ENCODE measurements around the gene CTTN. TPM values are rescaled to one million over a fixed set of nuclear protein-coding genes. Genes with fewer than 3 reads are reported as not detected.
"Not testable (repeated sequence)": the region's sequence is repeated elsewhere in the genome, so short reads cannot be mapped to it uniquely, and the experiment has no call there.

The CTTN gene
- total RNA-seq, 4 donors from 2014 or later: 111 to 164 (median 146) TPM

DNA sequence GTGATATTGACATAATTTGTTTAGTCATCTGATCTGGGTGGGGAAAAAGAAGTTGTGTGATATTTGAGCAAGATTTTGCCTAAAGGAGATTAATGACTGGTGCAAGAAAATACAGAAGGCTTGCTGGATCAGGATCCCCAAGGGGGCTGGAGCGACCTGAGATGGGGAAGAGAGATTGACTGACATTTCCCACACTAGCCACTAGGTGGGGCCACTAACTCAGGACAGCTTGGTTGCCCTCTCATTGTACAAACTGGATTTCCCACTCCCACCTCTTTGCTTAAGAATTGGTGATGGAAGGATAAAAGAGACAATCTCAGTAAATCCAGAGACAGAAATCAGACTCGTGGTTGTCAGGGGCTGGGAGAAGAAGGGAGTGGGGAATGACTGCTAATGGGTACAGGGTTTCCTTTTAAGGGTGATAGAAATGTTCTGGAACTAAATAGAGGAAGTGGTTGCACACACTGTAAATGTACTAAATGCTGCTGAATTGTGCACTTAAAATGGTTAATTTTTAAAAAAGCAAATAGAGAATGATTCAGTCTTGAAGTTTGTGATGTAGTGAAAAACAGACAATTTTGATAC, 50.7 kb downstream of the CTTN start:
- Histone ChIP-seq H3K27me3 (no peaks in the 10 kb centered on the region), H3K4me1 (no peaks in the 10 kb centered on the region), H3K9me3 (peaks cover 0 to 25% (median 18%) of the 10 kb centered on the region in 4 donors), H3K27ac (replicated peaks in 1 of 4) (no peak overlapping the region), H3K36me3 (no peaks in the 10 kb centered on the region), H3K4me3 (no peak overlapping the region)
- no peak for DNase-seq (ENCODE audit: extremely low spot score)
- intact Hi-C loops (cut with DNase I): no loop called here
- TF ChIP-seq, protein P1, sequence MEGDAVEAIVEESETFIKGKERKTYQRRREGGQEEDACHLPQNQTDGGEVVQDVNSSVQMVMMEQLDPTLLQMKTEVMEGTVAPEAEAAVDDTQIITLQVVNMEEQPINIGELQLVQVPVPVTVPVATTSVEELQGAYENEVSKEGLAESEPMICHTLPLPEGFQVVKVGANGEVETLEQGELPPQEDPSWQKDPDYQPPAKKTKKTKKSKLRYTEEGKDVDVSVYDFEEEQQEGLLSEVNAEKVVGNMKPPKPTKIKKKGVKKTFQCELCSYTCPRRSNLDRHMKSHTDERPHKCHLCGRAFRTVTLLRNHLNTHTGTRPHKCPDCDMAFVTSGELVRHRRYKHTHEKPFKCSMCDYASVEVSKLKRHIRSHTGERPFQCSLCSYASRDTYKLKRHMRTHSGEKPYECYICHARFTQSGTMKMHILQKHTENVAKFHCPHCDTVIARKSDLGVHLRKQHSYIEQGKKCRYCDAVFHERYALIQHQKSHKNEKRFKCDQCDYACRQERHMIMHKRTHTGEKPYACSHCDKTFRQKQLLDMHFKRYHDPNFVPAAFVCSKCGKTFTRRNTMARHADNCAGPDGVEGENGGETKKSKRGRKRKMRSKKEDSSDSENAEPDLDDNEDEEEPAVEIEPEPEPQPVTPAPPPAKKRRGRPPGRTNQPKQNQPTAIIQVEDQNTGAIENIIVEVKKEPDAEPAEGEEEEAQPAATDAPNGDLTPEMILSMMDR (IDR thresholded peaks at IDR 0.05): peak in 1 of 3 experiments; percentile 13
- no peak for TF ChIP-seq POLR2AphosphoS5 (IDR thresholded peaks at IDR 0.05)
- TF ChIP-seq POLR2A (IDR thresholded peaks at IDR 0.05; ENCODE audit: low read depth): no peak
- no peak for TF ChIP-seq EP300 (IDR thresholded peaks at IDR 0.05)
- 56% methylated on average over 2 of the region's 2 CpGs for WGBS

DNA sequence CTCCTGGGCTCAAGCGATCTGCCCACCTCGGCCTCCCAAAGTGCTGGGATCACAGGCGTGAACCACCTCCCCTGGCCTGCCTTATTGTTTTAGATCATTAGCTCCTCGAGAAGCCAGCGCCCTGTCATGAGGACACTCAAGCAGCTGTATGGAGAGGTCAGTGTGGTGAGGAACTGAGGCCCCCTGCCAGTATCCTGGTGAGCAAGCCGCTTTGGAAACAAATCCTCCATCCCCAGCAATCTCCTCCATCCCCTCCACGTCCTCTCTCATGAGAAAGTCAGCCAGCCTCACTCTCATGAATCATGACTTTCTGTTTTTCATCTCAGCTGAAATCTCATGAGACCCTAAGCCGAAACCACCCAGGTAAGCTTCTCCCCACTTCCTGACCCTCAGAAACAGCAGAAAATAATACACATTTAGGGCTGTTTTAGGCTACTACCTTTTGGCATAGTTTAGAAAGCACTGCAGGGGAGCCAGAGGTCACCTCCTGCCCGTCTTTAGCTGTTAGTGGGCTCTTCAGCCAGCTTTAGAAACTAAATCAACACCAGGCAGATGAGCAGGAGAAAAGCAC, 56.0 kb downstream of the CTTN start:
- DNase-seq (ENCODE audit: extremely low spot score): no peak
- Histone ChIP-seq H3K4me3 (no peak overlapping the region), H3K36me3 (no peaks in the 10 kb centered on the region), H3K4me1 (peaks cover 0 to 5% (median 0%) of the 10 kb centered on the region in 4 donors), H3K27ac (replicated peaks in 1 of 4) (no peak overlapping the region), H3K27me3 (no peaks in the 10 kb centered on the region), H3K9me3 (peaks cover 0 to 13% (median 8%) of the 10 kb centered on the region in 4 donors)
- TF ChIP-seq, protein P1 (IDR thresholded peaks at IDR 0.05): no peak
- TF ChIP-seq POLR2A (IDR thresholded peaks at IDR 0.05; ENCODE audit: low read depth): no peak
- TF ChIP-seq EP300 (IDR thresholded peaks at IDR 0.05): no peak
- TF ChIP-seq POLR2AphosphoS5 (IDR thresholded peaks at IDR 0.05): no peak
- intact Hi-C loops (cut with DNase I): no loop called here
- 86% methylated on average over 9 of the region's 9 CpGs for WGBS

DNA sequence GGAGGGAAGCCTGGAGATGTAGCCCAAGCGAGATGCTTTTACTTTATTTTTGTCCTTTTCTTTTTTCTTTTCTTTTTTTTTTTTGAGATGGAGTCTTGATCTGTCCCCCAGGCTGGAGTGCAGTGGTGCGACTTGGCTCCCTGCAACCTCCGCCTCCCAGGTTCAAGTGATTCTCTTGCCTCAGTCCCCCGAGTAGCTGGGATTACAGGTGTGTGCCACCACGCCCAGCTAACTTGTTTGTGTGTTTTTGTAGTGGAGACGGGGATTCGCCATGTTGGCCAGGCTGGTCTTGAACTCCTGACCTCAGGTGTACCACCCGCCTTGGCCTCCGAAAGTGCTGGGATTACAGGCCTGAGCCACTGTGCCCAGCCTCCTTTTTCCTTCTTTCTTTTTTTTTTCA, 56.5 kb downstream of the CTTN start:
- not testable (repeated sequence) for H3K27me3 ChIP-seq
- WGBS: 90% methylated on average over 9 of the region's 9 CpGs

DNA sequence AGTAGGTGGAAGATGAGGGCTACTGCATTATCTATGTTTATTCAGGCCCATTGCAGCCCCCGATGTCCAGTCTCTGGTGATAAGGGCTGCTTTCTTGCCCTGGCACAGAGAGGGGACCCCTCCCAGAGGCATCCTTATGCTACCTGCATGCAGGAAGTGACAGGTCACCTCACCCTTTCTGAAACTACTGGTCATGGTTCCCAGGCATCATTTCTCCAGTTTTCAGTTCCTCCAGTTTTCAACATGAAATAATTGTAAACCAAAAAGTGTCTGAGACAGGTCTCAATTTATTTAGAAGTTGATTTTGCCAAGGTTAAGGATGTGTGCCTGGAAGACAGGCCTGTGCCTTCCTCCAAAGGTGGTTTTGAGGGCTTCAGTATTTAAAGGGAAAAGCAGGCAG, 57.0 kb downstream of the CTTN start:
- TF ChIP-seq POLR2AphosphoS5 (IDR thresholded peaks at IDR 0.05) (no peak), EP300 (IDR thresholded peaks at IDR 0.05) (no peak), POLR2A (IDR thresholded peaks at IDR 0.05; ENCODE audit: low read depth) (no peak)
- TF ChIP-seq, protein P1 (IDR thresholded peaks at IDR 0.05): no peak
- H3K36me3 ChIP-seq: no peaks in the 10 kb centered on the region
- H3K9me3 ChIP-seq: peaks cover 0 to 3% (median 0%) of the 10 kb centered on the region in 4 donors
- intact Hi-C loops (cut with DNase I): no loop called here
- peaks cover 0 to 8% (median 0%) of the 10 kb centered on the region in 4 donors for H3K27me3 ChIP-seq
- peaks cover 0 to 5% (median 0%) of the 10 kb centered on the region in 4 donors for H3K4me1 ChIP-seq
- 92% methylated on average over 1 of the region's 1 CpG for WGBS
- no peak for DNase-seq (ENCODE audit: extremely low spot score)
- H3K4me3 ChIP-seq: no peak overlapping the region
- H3K27ac ChIP-seq (replicated peaks in 1 of 4): no peak overlapping the region

More for the DNA sequence above, 56.5 kb downstream of the CTTN start:
- intact Hi-C loops (cut with DNase I); H3K27ac ChIP-seq (replicated peaks in 1 of 4); H3K9me3 ChIP-seq; H3K4me3 ChIP-seq; H3K4me1 ChIP-seq; H3K36me3 ChIP-seq; DNase-seq (ENCODE audit: extremely low spot score): not testable (repeated sequence)

DNA sequence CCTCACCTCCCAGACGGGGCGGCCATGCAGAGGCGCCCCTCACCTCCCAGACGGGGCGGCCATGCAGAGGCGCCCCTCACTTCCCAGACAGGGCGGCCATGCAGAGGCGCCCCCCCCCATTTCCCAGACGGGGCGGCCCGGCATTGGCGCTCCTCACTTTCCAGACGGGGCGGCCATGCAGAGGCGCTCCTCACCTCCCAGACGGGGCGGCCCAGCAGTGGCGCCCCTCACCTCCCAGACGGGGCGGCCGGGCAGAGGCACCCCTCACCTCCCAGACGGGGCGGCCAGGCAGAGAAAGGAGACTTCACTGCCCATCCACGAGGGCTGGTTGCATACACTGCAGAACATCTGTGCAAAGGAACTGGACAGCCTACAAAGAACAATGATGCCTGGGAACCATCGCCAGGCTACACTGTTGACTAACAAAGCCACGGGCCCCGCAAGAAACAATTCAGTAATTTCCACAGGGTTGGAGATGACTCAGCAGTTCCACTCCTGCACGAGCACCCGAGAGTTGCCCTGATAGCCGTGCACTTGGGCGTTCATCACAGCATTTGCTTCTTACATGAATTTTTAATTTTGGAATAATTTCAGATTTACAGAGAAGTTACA, 58.7 kb downstream of the CTTN start:
- no peak for TF ChIP-seq POLR2AphosphoS5 (IDR thresholded peaks at IDR 0.05)
- TF ChIP-seq, protein P1 (IDR thresholded peaks at IDR 0.05): no peak
- no peak for TF ChIP-seq POLR2A (IDR thresholded peaks at IDR 0.05; ENCODE audit: low read depth)
- TF ChIP-seq EP300 (IDR thresholded peaks at IDR 0.05): no peak
- peaks cover 0 to 22% (median 0%) of the 10 kb centered on the region in 4 donors for H3K27me3 ChIP-seq
- H3K4me1 ChIP-seq: peaks cover 0 to 5% (median 0%) of the 10 kb centered on the region in 4 donors
- DNase-seq (ENCODE audit: extremely low spot score): no peak
- WGBS: 66% methylated on average over 24 of the region's 31 CpGs
- H3K27ac ChIP-seq (replicated peaks in 1 of 4): no peak overlapping the region
- no peak overlapping the region for H3K4me3 ChIP-seq
- H3K9me3 ChIP-seq: no peaks in the 10 kb centered on the region
- intact Hi-C loops (cut with DNase I): no loop called here
- H3K36me3 ChIP-seq: no peaks in the 10 kb centered on the region
